A549 (cell line): ENCODE data around the gene ARHGEF19.

ENCODE experiments used
- ATOH8 ChIP-seq: fragments of 250-450 bp; sonication (Bioruptor Pico); IDR thresholded peaks from 2 replicates; pipeline ENCODE4 v1.5.0; 2020; ENCODE audit warnings: low read depth, mild to moderate bottlenecking, moderate library complexity
- CTCF ChIP-seq: fragments of >200 bp; sonication (Bioruptor Twin); formaldehyde crosslinking; IDR thresholded peaks from 3 replicates; pipeline ENCODE4 v1.5.1; 2016
- EP300 ChIP-seq, 2 experiments: fragments of >200 bp; sonication (Bioruptor Twin); formaldehyde crosslinking; IDR thresholded peaks; 2 replicates in 1 of 2; 3 replicates in 1 of 2; pipeline ENCODE4 v1.6.1; 2016 to 2017
- KDM5A ChIP-seq: fragments of 200-600 bp; sonication (generic); IDR thresholded peaks from 2 replicates; pipeline ENCODE4 v1.6.1; 2016; ENCODE audit warnings: antibody characterized with exemption, mild to moderate bottlenecking
- POLR2A ChIP-seq: IDR thresholded peaks from 2 replicates; pipeline ENCODE4 v1.6.1; 2012; ENCODE audit warnings: mild to moderate bottlenecking, low read length
- POLR2AphosphoS2 ChIP-seq: conservative IDR thresholded peaks from 2 replicates; pipeline ENCODE4 v1.6.1; 2012; ENCODE audit warnings: low read length, improper control_type of control experiment, inconsistent platforms
- USF2 ChIP-seq: fragments of 450-650 bp; IDR thresholded peaks from 2 replicates; pipeline ENCODE4 v1.6.1; 2014; ENCODE audit warnings: antibody characterized with exemption

GRCh38 chr1:16217061-16217785 is 4.8 kb upstream of the ARHGEF19 start:
- TF ChIP-seq CTCF (no peak), ATOH8 (CRISPR knock-in tag) (no peak), POLR2AphosphoS2 (no peak), EP300 (IDR thresholded peaks at IDR 0.05) (no peak), POLR2A (no peak), KDM5A (no peak), USF2 (no peak)
